GM12864 (cell line): ENCODE data around the gene SPSB4.

Source experiments
- DNase-seq: peaks from one replicate; pipeline ENCODE4 v3.0.0-alpha.2; 2011; ENCODE audit warnings: low read depth
- H3K4me3 ChIP-seq: 2 replicates; pipeline ENCODE4 v1.5.1; 2011; ENCODE audit warnings: mild to moderate bottlenecking, low read depth, low read length, control low read depth
- CTCF ChIP-seq: IDR thresholded peaks from 2 replicates; pipeline ENCODE4 v1.5.1; 2011; ENCODE audit warnings: low read depth, mild to moderate bottlenecking, moderate library complexity, low read length, control low read depth, inconsistent platforms; ENCODE audit errors: missing control alignments

SPSB4 gene

DNA sequence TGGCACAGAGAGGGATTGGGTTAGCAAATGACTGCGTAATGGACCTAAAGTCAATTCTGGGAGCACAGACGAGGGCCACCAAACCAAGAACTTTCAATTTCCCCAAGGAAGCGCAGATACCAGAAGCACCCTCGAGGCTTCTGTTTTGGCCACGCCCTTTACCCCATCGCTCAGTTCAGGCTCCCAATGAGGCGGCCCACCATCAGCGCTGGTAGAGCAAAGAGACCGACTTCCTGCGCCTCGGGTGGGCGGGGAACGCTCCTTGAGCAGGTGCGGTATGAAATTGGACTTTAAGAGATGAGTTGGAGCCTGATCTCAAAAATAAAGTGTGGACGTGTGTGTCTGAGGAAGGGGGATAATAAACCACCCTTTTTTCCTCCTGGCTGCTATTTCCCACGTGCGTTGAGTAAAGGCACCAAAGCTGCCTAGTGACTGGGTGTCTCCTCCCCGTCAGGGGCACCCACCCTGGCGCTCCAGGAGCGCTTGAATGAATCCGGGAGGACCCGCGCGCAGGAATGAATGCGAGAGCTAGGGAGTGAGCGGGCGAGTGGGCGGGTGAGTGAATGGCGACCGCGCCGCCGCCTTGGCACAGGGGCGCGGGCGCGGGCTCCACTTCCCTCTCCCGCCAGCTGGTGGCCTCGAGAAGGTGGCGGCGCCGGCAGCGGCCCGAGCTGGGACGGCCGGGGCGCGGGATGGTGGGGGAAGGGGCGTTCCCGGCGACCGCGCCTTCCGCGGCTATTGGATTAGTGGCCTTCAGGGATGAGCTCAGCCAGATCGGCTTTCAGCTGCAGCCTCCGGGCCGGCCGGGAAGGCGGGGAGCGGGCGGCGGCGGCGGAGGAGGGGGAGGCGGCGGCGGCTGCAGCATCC is at the start of gene SPSB4:
Gene SPSB4, plus strand, starts transcription at position 772 of the 867 bp plus-strand sequence. CDS start 14,758 bp downstream, outside the sequence.
- no peak for TF ChIP-seq CTCF
- no peak within 1 kb of the TSS for H3K4me3 ChIP-seq
- no peak for DNase-seq

DNA sequence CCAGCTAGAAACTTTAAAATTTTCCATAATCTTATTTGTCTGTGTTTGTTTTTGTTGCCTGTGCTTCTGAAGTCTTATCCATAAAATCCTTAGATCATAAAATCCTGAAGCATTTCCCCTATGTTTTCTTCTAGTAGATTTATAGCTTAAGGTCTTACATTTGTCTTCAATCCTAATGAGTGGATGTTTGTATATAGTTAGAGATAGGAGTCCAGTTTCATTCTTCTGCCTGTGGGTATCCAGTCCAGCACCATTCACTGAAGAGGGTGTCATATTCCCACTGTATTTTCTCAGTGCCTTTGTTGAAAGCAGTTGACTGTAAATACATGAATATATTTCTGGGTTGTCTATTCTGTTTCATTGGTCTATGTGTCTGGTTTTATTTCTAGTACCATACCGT is 44.8 kb upstream of the SPSB4 start:
- no peak overlapping the region for H3K4me3 ChIP-seq
- no peak for DNase-seq
- no peak for TF ChIP-seq CTCF

- no peak for DNase-seq
- no peak overlapping the region for H3K4me3 ChIP-seq
- no peak for TF ChIP-seq CTCF
Observed at GRCh38 chr3:141009496-141009895, 41.7 kb upstream of the SPSB4 start.

- DNase-seq = no peak
- H3K4me3 ChIP-seq = no peak overlapping the region
- TF ChIP-seq CTCF = peak; percentile 89
Observed at GRCh38 chr3:141011232-141011996, 39.7 kb upstream of the SPSB4 start.

GRCh38 chr3:141011997-141012262 is 39.2 kb upstream of the SPSB4 start:
- TF ChIP-seq CTCF = no peak
- H3K4me3 ChIP-seq = no peak overlapping the region
- no peak for DNase-seq

GRCh38 chr3:141012571-141012970 is 38.6 kb upstream of the SPSB4 start:
- no peak for DNase-seq
- no peak overlapping the region for H3K4me3 ChIP-seq
- TF ChIP-seq CTCF = no peak
